MM.1S (cell line): ENCODE measurements around the gene NEDD8.

ENCODE experiments used
- EZH2 ChIP-seq: fragments of 300-600 bp; sonication (generic); optimal IDR thresholded peaks from 2 replicates; pipeline ENCODE3; 2017; ENCODE audit warnings: low read depth, mild to moderate bottlenecking, antibody characterized with exemption, low read length, mixed read lengths
- EZH2phosphoT487 ChIP-seq: fragments of 300-600 bp; sonication (generic); IDR thresholded peaks from 2 replicates; pipeline ENCODE4 v1.6.1; 2018; ENCODE audit warnings: antibody characterized with exemption, low read length
- TF ChIP-seq, protein P1 (sequence below): fragments of 300-600 bp; sonication (generic); IDR thresholded peaks from 2 replicates; pipeline ENCODE4 v1.5.1; 2016; ENCODE audit warnings: antibody characterized with exemption, low read length, mixed read lengths

- TF ChIP-seq, protein P1, sequence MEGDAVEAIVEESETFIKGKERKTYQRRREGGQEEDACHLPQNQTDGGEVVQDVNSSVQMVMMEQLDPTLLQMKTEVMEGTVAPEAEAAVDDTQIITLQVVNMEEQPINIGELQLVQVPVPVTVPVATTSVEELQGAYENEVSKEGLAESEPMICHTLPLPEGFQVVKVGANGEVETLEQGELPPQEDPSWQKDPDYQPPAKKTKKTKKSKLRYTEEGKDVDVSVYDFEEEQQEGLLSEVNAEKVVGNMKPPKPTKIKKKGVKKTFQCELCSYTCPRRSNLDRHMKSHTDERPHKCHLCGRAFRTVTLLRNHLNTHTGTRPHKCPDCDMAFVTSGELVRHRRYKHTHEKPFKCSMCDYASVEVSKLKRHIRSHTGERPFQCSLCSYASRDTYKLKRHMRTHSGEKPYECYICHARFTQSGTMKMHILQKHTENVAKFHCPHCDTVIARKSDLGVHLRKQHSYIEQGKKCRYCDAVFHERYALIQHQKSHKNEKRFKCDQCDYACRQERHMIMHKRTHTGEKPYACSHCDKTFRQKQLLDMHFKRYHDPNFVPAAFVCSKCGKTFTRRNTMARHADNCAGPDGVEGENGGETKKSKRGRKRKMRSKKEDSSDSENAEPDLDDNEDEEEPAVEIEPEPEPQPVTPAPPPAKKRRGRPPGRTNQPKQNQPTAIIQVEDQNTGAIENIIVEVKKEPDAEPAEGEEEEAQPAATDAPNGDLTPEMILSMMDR = no peak
- TF ChIP-seq EZH2 (no peak), EZH2phosphoT487 (no peak)
Measured at GRCh38 chr14:24241829-24242443, 9.8 kb upstream of the NEDD8 start.
